ENCODE results near the gene SAYSD1.

SAYSD1 gene

DNA sequence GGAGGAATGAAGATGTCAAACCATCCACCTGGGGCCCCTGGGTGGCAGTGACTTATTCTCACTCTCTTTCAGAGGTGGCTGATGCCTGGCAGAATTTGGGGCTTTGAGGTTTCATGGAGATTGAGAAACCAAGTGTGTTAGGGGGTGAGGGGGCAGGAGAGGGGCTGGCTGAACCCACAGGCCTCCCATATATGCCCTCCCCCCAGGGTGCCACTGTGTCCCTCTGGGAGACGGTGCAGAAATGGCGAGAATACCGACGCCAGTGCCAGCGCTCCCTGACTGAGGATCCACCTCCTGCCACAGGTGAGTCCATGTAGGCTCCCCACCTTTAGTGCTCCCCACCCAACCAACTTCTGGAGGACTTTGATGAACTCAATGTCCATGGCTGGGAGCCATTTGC is 58.8 kb downstream of the SAYSD1 start:
- no peak for DNase-seq

DNA sequence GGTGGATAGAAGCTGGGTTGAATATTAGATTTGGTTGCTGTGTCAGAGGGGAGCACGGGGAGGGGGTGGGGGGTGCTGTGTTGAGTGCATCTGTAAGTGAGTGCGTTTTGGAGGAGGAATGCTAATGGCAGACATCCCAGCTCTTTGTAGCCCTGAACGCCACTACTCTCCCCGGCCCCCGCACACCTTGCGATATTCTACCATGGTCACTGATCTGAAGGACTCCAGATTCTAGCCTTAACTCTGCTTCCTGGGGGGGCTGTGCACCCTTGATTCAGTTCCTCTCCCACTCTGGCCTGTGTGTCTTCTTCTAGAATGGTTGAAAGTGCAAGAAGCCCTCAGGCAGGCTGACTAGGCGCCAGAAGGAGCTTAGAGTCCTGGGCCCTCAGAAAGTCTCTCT is 59.3 kb downstream of the SAYSD1 start:
- no peak for DNase-seq

DNA sequence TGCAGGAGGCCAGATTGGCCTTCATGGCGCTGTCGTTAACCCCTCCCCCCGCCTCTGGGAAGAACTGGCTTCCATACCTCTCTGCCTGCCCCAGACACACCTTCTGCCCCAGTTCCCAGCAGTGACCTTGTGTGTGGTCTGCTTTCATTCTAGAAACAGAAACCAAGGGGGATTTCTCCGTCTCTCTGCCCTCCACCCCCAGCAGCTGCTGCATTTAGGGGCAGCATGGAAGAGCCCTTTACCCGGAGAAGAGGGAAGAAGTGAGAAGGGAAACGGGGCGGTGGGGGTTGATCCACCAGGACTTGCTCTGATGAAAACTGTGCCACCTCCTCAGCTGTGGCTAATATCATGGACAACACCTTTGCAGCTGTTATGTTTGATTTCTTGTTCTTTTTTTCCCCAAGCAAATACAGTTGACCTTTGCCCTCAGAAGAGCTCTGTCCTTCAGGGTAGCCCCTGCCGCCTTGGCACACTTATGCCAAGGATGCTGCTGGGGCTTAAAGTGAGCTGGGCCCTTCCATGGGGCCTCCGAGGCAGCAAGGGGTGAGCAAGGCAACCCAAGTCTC is 60.3 kb downstream of the SAYSD1 start:
- DNase-seq, result no peak
